ENCODE results near the gene GPANK1. TPM values are rescaled to one million over a fixed set of nuclear protein-coding genes. Genes with fewer than 3 reads are reported as not detected.

Gene GPANK1
- total and polyA plus RNA-seq, 2 of the 13 experiments (the other 11 are each of a cell fraction or from before 2014, with no cell fraction given), result 15.4 to 22.8 TPM

DNA sequence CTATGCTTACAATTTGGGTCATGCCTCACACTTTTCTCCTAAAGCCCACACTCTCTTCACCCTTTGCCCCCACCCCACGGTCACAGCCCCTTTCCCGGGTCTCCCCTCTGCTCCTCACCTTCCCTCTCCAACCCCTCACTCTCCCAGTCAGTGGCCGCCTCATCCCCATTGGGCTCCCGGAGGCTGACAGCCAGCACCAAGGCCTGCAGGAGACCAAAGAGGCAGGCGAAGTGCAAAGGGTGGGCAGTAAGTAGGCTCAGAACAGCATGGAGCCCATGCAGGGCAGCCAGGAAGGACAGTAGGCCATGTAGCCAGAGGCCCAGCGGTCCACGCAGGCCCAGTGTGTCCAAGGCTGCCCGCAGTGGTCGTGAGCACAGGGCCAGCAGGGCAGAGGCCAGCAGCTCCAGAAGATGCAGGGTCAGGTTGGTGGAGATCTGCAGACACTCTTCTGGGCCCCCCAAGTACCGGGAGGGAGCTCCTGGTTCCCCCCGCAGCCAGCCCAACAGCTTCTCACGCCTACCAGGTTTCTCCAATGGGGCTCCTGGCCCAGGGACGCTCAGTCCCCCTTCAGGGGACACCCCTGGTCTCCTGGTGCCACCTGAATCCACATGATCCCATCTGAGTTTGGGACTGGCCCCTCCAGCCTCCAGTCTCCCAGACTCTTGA lies 5.7 kb downstream of the GPANK1 start (continued):
- TF ChIP-seq SOX13 (IDR thresholded peaks at IDR 0.05) (no peak), SOX13 (CRISPR knock-in tag; conservative IDR thresholded peaks at IDR 0.05 in 1 of 2, IDR thresholded peaks at IDR 0.05 in 1 of 2) (0 out of 4 replicates have a peak, but pooled peaks of 1 of the 2 experiments have one; percentile 2), ZNF7 (CRISPR knock-in tag; IDR thresholded peaks at IDR 0.05) (no peak), ZNF883 (CRISPR knock-in tag; IDR thresholded peaks at IDR 0.05; ENCODE audit: not compliant biosample characterization) (peak; percentile 46), ZNF572 (CRISPR knock-in tag; IDR thresholded peaks at IDR 0.05) (no peak), AGO2 (optimal IDR thresholded peaks at IDR 0.05; ENCODE audit: low read depth, low read length) (peak; percentile 94), ZNF614 (CRISPR knock-in tag; IDR thresholded peaks at IDR 0.05; ENCODE audit: borderline replicate concordance) (no peak), SIX1 (CRISPR knock-in tag; IDR thresholded peaks at IDR 0.05; ENCODE audit: borderline replicate concordance) (no peak), ZKSCAN5 (CRISPR knock-in tag; IDR thresholded peaks at IDR 0.05) (no peak), ERF (CRISPR knock-in tag; IDR thresholded peaks at IDR 0.05) (no peak), AGO1 (IDR thresholded peaks at IDR 0.05; ENCODE audit: low read depth, low read length, poor library complexity, severe bottlenecking) (peak; percentile 92), ISL2 (CRISPR knock-in tag; IDR thresholded peaks at IDR 0.05) (no peak), DPF2 (CRISPR knock-in tag; IDR thresholded peaks at IDR 0.05; ENCODE audit: borderline replicate concordance, low read depth) (no peak), TCF12 (IDR thresholded peaks at IDR 0.05) (no peak), TCF12 (CRISPR knock-in tag; IDR thresholded peaks at IDR 0.05) (no peak), CCAR2 (optimal IDR thresholded peaks at IDR 0.05; ENCODE audit: low read depth, low read length) (no peak), POLR2AphosphoS5 (IDR thresholded peaks at IDR 0.05; ENCODE audit: low read depth, low read length) (peak; percentile 67; the same call in 1 of the 2 replicates), ZNF550 (CRISPR knock-in tag; IDR thresholded peaks at IDR 0.05; ENCODE audit: borderline replicate concordance) (0 out of 2 replicates have a peak, but pooled peaks have one; percentile 9)
- TF ChIP-seq, protein P1, sequence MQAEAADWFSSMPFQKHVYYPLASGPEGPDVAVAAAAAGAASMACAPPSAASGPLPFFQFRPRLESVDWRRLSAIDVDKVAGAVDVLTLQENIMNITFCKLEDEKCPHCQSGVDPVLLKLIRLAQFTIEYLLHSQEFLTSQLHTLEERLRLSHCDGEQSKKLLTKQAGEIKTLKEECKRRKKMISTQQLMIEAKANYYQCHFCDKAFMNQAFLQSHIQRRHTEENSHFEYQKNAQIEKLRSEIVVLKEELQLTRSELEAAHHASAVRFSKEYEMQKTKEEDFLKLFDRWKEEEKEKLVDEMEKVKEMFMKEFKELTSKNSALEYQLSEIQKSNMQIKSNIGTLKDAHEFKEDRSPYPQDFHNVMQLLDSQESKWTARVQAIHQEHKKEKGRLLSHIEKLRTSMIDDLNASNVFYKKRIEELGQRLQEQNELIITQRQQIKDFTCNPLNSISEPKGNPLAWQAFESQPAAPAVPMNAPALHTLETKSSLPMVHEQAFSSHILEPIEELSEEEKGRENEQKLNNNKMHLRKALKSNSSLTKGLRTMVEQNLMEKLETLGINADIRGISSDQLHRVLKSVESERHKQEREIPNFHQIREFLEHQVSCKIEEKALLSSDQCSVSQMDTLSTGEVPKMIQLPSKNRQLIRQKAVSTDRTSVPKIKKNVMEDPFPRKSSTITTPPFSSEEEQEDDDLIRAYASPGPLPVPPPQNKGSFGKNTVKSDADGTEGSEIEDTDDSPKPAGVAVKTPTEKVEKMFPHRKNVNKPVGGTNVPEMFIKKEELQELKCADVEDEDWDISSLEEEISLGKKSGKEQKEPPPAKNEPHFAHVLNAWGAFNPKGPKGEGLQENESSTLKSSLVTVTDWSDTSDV (CRISPR knock-in tag; IDR thresholded peaks at IDR 0.05), result peak; percentile 5; the same call in 1 of the 2 replicates
- TF ChIP-seq, protein P2, sequence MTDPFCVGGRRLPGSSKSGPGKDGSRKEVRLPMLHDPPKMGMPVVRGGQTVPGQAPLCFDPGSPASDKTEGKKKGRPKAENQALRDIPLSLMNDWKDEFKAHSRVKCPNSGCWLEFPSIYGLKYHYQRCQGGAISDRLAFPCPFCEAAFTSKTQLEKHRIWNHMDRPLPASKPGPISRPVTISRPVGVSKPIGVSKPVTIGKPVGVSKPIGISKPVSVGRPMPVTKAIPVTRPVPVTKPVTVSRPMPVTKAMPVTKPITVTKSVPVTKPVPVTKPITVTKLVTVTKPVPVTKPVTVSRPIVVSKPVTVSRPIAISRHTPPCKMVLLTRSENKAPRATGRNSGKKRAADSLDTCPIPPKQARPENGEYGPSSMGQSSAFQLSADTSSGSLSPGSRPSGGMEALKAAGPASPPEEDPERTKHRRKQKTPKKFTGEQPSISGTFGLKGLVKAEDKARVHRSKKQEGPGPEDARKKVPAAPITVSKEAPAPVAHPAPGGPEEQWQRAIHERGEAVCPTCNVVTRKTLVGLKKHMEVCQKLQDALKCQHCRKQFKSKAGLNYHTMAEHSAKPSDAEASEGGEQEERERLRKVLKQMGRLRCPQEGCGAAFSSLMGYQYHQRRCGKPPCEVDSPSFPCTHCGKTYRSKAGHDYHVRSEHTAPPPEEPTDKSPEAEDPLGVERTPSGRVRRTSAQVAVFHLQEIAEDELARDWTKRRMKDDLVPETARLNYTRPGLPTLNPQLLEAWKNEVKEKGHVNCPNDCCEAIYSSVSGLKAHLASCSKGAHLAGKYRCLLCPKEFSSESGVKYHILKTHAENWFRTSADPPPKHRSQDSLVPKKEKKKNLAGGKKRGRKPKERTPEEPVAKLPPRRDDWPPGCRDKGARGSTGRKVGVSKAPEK (CRISPR knock-in tag; IDR thresholded peaks at IDR 0.05; ENCODE audit: borderline replicate concordance), result peak; percentile 31; the same call in 1 of the 2 replicates
- TF ChIP-seq, protein P3, sequence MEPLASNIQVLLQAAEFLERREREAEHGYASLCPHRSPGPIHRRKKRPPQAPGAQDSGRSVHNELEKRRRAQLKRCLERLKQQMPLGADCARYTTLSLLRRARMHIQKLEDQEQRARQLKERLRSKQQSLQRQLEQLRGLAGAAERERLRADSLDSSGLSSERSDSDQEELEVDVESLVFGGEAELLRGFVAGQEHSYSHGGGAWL (CRISPR knock-in tag; IDR thresholded peaks at IDR 0.05), result peak; percentile 18; the same call in 1 of the 2 replicates

Measured in HepG2 (cell line).